Progenitor cell of endocrine pancreas (in vitro differentiated cells): ENCODE data around the gene RAB21. TPM values are rescaled to one million over a fixed set of nuclear protein-coding genes. Genes with fewer than 3 reads are reported as not detected.

Source experiments
- DNase-seq: peaks from one replicate; pipeline ENCODE4 v3.0.0; 2021; ENCODE audit warnings: low spot score; ENCODE audit not compliant: unreplicated experiment
- H3K27ac Mint-ChIP-seq: 2 replicates; pipeline ENCODE4 v1.8.0; 2021; ENCODE audit warnings: mild to moderate bottlenecking, moderate library complexity, mixed read lengths
- H3K27me3 Mint-ChIP-seq: 2 replicates; pipeline ENCODE4 v1.8.0; 2021; ENCODE audit warnings: mixed read lengths
- H3K36me3 Mint-ChIP-seq: 2 replicates; pipeline ENCODE4 v1.8.0; 2022; ENCODE audit warnings: mixed read lengths; ENCODE audit not compliant: insufficient read depth
- H3K4me1 Mint-ChIP-seq: 2 replicates; pipeline ENCODE4 v1.8.0; 2021; ENCODE audit warnings: low read depth, mixed read lengths
- H3K4me3 Mint-ChIP-seq: 2 replicates; pipeline ENCODE4 v1.8.0; 2021; ENCODE audit warnings: low read depth, mild to moderate bottlenecking, moderate library complexity, mixed read lengths
- H3K9me3 Mint-ChIP-seq: 2 replicates; pipeline ENCODE4 v1.8.0; 2021; ENCODE audit warnings: low read depth, mixed read lengths
- CTCF ChIP-seq: fragments of 200-600 bp; sonication (generic); IDR thresholded peaks from one replicate; pipeline ENCODE4 v1.5.0; 2021; ENCODE audit warnings: antibody characterized with exemption, mild to moderate bottlenecking; ENCODE audit not compliant: unreplicated experiment
- total RNA-seq: library from RNA; stranded (reverse); gene quantifications from 2 replicates; pipeline ENCODE4 v1.2.1, GENCODE V29; 2021

The RAB21 gene
- total RNA-seq, 1 donor from 2014 or later = 52.5 TPM

DNA sequence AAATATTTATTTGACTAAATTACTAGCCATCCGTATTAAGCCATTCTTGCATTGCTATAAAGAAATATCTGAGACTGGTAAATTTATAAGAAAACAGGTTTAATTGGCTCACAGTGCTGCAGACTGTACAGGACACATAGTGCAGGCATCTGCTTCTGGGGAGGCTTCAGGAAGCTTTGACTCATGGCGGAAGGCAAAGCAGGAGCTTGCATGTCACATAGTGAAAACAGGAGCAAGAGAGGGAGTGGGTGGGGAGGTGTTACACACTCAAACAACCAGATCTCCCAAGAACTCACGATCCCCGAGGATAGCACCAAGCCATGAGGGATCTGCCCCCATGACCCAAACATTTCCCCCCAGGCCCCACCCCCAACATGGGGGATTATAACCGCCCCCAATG is 26.7 kb upstream of the RAB21 start:
- Mint-ChIP-seq H3K4me1 (no peaks in the 10 kb centered on the region), H3K27ac (no peak overlapping the region), H3K36me3 (no peaks in the 10 kb centered on the region), H3K4me3 (no peak overlapping the region), H3K27me3 (no peaks in the 10 kb centered on the region), H3K9me3 (no peaks in the 10 kb centered on the region)
- no peak for DNase-seq
- TF ChIP-seq CTCF = no peak

DNA sequence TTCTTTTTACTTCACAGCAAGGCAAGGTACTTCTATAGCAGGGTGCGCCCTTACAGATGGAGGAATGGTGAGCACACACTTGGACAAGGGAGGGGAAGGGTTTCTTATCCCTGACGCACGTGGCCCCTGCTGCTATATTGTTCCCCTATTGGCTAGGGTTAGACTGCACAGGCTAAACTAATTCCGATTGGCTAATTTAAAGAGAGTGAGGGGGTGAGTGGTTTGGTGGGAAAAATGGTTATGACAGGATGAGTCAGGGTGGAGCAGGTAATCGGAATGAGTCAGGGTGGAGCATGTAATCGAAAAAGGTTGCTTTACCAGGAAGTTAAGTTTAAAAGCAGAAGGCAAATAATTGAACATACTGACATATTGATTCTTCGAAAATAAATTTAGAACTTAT is 23.7 kb upstream of the RAB21 start:
- H3K27ac Mint-ChIP-seq = peak overlapping the region; percentile 68

GRCh38 chr12:71731439-71732356 is 23.0 kb upstream of the RAB21 start:
- H3K9me3 Mint-ChIP-seq = no peaks in the 10 kb centered on the region
- DNase-seq = no peak
- H3K4me1 Mint-ChIP-seq = no peaks in the 10 kb centered on the region
- H3K36me3 Mint-ChIP-seq = no peaks in the 10 kb centered on the region
- TF ChIP-seq CTCF = no peak
- no peaks in the 10 kb centered on the region for H3K27me3 Mint-ChIP-seq
- no peak overlapping the region for H3K4me3 Mint-ChIP-seq
- no peak overlapping the region for H3K27ac Mint-ChIP-seq

More for the DNA sequence above, 23.7 kb upstream of the RAB21 start:
- Mint-ChIP-seq H3K4me3 (no peak overlapping the region), H3K27me3 (no peaks in the 10 kb centered on the region), H3K36me3 (no peaks in the 10 kb centered on the region), H3K4me1 (no peaks in the 10 kb centered on the region), H3K9me3 (no peaks in the 10 kb centered on the region)
- TF ChIP-seq CTCF = no peak
- DNase-seq = no peak

- no peaks in the 10 kb centered on the region for H3K9me3 Mint-ChIP-seq
- H3K36me3 Mint-ChIP-seq = no peaks in the 10 kb centered on the region
Measured at GRCh38 chr12:71732357-71732712, 22.3 kb upstream of the RAB21 start.

DNA sequence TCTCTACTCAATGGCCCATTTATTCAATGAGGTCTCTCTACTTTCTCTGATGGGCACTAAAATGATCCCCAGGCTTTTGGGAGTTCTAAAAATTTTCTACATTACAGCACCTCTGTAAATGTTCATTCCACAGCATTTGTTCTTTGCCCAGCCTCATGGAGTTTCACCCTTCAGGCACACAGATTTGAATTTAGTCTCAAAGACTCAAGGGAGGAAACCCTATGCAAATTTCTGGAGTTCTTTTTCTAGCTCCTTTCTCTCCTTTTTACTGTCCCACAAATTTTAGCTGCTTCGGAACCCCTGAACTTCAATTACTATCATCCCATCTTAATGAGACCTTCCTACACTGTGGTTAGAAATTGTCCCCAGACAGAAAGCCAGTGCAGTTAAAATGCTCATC is 17.5 kb upstream of the RAB21 start:
- DNase-seq = no peak
- no peak for TF ChIP-seq CTCF
- no peaks in the 10 kb centered on the region for H3K4me1 Mint-ChIP-seq
- H3K4me3 Mint-ChIP-seq = no peak overlapping the region
- no peaks in the 10 kb centered on the region for H3K36me3 Mint-ChIP-seq
- H3K27me3 Mint-ChIP-seq = no peaks in the 10 kb centered on the region
- H3K9me3 Mint-ChIP-seq = no peaks in the 10 kb centered on the region
- H3K27ac Mint-ChIP-seq = no peak overlapping the region

More at GRCh38 chr12:71732357-71732712, 22.3 kb upstream of the RAB21 start:
- Mint-ChIP-seq H3K4me1 (no peaks in the 10 kb centered on the region), H3K4me3 (no peak overlapping the region), H3K27ac (no peak overlapping the region), H3K27me3 (no peaks in the 10 kb centered on the region)
- DNase-seq = no peak
- no peak for TF ChIP-seq CTCF
